Pancreas (tissue), 10 donors: ENCODE data around the gene SIL1. TPM values are rescaled to one million over a fixed set of nuclear protein-coding genes. Genes with fewer than 3 reads are reported as not detected.
"Not testable (repeated sequence)": the region's sequence is repeated elsewhere in the genome, so short reads cannot be mapped to it uniquely, and the experiment has no call there.

Experiments used
- ATAC-seq, 4 donors: fragments of 200-7000 bp; cut with Tn5 transposase; one replicate each; pipeline versions ENCODE4 v1.8.0 to v1.9.1; 2020; ENCODE audit warnings: mild to moderate bottlenecking in 4 of 4, moderate library complexity in 4 of 4
- DNase-seq, 6 donors: peaks; one replicate each; pipeline ENCODE4 v3.0.0-alpha.2; 2020
- FAIRE-seq: peaks from 2 replicates; lab custom pipeline; 2012; peaks lifted over from hg19 to GRCh38; lab: Jason Lieb, UNC
- H3K27ac ChIP-seq, 4 donors: fragments of 200-600 bp; sonication (generic); 1 replicate in 3 of 4; 2 replicates in 1 of 4; pipeline versions ENCODE4 v1.5.0 to v1.8.0; 2020
- H3K27me3 ChIP-seq, 4 donors: fragments of 200-600 bp; one replicate each; pipeline ENCODE4 v1.8.0; 2021
- H3K36me3 ChIP-seq, 3 donors: fragments of 200-600 bp; sonication (generic) in 1 of 3; one replicate each; pipeline versions ENCODE4 v1.5.0 to v1.8.0; 2020 to 2021
- H3K4me1 ChIP-seq, 3 donors: fragments of 200-600 bp; one replicate each; pipeline ENCODE4 v1.8.0; 2021
- H3K4me3 ChIP-seq, 4 donors: fragments of 200-600 bp; sonication (generic) in 2 of 4; one replicate each; pipeline versions ENCODE4 v1.5.0 to v1.8.0; 2020 to 2021
- H3K9me3 ChIP-seq, 4 donors: fragments of 200-600 bp; one replicate each; pipeline ENCODE4 v1.8.0; 2021
- WGBS, 2 donors: extraction: QIAGEN DNeasy Blood & Tissue Kit; methylation state at CpG; one replicate each; pipeline ENCODE4 v1.1.7; 2013; 5-methylcytosine and 5-hydroxymethylcytosine counted together
- intact Hi-C, 3 donors: fragments of 100-400 bp; cut with DNase I; formaldehyde crosslinking; loops; one replicate each; pipeline versions ENCODE4 v1.11.1 to v1.14.2; 2022
- polyA plus RNA-seq, 2 donors: library from polyadenylated mRNA; stranded (reverse); fragments of 200-250 nt; gene quantifications; one replicate each; pipeline ENCODE4 v1.2.3, GENCODE V29; 2013
- total RNA-seq, 6 donors: library from RNA; stranded (reverse); fragmentation: NEBNext Ultra II Directional in 4 of 6; extraction: Animal tissue kit (Norgen Biotek cat#: 25700) in 4 of 6; gene quantifications; one replicate each; pipeline versions ENCODE4 v1.2.1 to v1.2.4, GENCODE V29; 2021 to 2023
- TF ChIP-seq, protein P1 (sequence below), 4 donors: fragments of 200-600 bp; sonication (generic) in 3 of 4; IDR thresholded peaks; one replicate each; pipeline versions ENCODE4 v1.5.0 to v1.8.0; 2021; ENCODE audit warnings: antibody characterized with exemption in 4 of 4
- donor health status: healthy with polysubstance abuse.
- donor health status: DM: no; HTN: no; CAD: no; lungs with moderate emphysema.
- donor health status: DM: no; HTN: no; CAD: no.
- donor health status: control.
- donor health status: control.
- donor health status: Bipolar disorder and iron deficiency.
- donor health status: DM: yes; HTN: yes; CAD: no.
- donor health status: DM: no; HTN: no; CAD: no.
- donor health status: DM: no; HTN: no; CAD: no.
- donor health status: DM: yes; HTN: yes; CAD: no.

SIL1 gene
- total and polyA plus RNA-seq, 8 donors = 38.6 to 119 (median 55.0) TPM

DNA sequence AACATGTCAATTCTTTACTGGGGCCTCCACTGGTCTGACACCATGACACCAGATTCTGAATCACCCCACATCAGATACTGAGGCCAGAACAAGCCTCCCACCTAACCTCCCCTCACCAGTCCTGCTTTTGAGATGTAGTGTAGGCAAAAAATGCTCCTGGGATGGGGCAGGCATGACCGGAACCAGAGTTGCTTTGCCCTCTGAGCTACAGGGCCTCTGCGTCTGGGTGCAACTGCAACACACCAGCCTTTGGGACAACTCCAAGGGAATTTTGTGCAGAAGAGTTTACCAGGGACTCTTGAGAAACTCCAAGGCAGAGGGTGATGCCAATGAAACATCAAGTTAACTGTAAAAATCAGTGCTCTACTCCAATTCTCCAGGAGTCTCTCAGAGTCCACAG lies 79.4 kb downstream of the SIL1 start:
- no peaks in the 10 kb centered on the region for H3K4me1 ChIP-seq
- FAIRE-seq (no peak), ATAC-seq (no peak), DNase-seq (no peak)
- TF ChIP-seq, protein P1, sequence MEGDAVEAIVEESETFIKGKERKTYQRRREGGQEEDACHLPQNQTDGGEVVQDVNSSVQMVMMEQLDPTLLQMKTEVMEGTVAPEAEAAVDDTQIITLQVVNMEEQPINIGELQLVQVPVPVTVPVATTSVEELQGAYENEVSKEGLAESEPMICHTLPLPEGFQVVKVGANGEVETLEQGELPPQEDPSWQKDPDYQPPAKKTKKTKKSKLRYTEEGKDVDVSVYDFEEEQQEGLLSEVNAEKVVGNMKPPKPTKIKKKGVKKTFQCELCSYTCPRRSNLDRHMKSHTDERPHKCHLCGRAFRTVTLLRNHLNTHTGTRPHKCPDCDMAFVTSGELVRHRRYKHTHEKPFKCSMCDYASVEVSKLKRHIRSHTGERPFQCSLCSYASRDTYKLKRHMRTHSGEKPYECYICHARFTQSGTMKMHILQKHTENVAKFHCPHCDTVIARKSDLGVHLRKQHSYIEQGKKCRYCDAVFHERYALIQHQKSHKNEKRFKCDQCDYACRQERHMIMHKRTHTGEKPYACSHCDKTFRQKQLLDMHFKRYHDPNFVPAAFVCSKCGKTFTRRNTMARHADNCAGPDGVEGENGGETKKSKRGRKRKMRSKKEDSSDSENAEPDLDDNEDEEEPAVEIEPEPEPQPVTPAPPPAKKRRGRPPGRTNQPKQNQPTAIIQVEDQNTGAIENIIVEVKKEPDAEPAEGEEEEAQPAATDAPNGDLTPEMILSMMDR (IDR thresholded peaks at IDR 0.05) = no peak
- 97 to 100% methylated on average over 2 of the region's 2 CpGs for WGBS, 2 donors
- no peaks in the 10 kb centered on the region for H3K27me3 ChIP-seq
- H3K27ac ChIP-seq = no peak overlapping the region
- peaks cover 0 to 26% (median 2%) of the 10 kb centered on the region in 3 donors for H3K36me3 ChIP-seq
- H3K9me3 ChIP-seq = no peaks in the 10 kb centered on the region
- intact Hi-C loops = no loop called here
- no peak overlapping the region for H3K4me3 ChIP-seq

DNA sequence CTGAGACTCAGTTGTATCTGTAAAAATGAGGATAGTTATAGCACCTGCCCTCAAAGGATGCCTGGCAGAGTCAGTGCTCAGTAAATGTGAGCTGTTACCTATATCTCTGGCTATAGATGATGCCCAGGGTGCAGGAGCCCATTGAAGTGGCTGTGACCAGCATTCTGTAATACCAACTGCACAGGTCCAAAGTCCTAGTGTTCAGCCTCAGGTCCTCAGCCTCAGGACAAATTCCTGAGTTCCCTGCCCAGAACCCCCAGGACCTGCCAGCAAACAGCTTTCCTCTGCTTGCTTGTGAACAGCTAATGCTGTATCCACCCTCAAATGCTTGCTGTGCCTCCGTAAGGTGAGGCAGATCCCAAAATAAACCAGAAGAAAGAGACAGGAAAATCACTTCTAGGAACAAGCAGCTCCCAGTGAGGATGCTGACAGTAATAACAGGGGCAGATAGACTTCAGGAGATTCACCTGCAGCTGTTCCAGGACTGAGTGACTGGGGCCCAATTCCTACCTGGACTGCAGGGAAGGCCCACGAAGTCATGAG lies 80.8 kb downstream of the SIL1 start:
- no peak for ATAC-seq
- intact Hi-C loops = no loop called here

GRCh38 chr5:139116100-139116655 lies 82.0 kb downstream of the SIL1 start:
- Histone ChIP-seq H3K4me1 (no peaks in the 10 kb centered on the region), H3K27ac (no peak overlapping the region), H3K27me3 (no peaks in the 10 kb centered on the region), H3K36me3 (peaks cover 0 to 26% (median 2%) of the 10 kb centered on the region in 3 donors), H3K9me3 (no peaks in the 10 kb centered on the region), H3K4me3 (no peak overlapping the region)
- no peak for DNase-seq
- WGBS, 2 donors = 89 to 94% methylated on average over 5 of the region's 5 CpGs
- TF ChIP-seq, protein P1 (IDR thresholded peaks at IDR 0.05) = no peak
- ATAC-seq = no peak
- FAIRE-seq = no peak
- intact Hi-C loops = no loop called here

More for the DNA sequence above, 80.8 kb downstream of the SIL1 start:
- no peaks in the 10 kb centered on the region for H3K9me3 ChIP-seq
- H3K4me1 ChIP-seq = no peaks in the 10 kb centered on the region
- FAIRE-seq = no peak
- no peak for DNase-seq
- no peaks in the 10 kb centered on the region for H3K27me3 ChIP-seq
- TF ChIP-seq, protein P1 (IDR thresholded peaks at IDR 0.05) = no peak
- 88 to 93% methylated on average over 2 of the region's 2 CpGs for WGBS, 2 donors
- H3K27ac ChIP-seq = no peak overlapping the region
- peaks cover 0 to 26% (median 2%) of the 10 kb centered on the region in 3 donors for H3K36me3 ChIP-seq
- H3K4me3 ChIP-seq = no peak overlapping the region

DNA sequence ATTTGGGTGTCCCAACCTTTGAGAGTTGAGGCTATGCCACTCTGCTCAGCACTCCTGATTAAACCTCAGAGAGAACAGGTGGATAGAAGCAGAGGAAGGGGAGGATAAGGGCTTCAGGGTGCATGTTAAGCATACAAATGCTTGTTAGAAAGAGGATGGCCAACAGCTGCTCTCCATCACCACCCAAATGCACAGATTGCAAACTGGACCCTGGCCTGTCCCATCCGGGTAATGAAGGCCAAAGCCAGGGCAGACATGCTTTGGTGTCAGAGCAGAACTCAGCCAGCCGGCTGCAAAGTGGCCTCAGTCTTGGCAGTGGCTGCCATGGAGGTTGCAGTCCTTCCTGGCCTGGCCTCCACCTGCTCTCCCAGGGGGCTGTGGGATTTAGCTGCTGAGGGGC lies 84.3 kb downstream of the SIL1 start:
- Histone ChIP-seq H3K9me3 (no peaks in the 10 kb centered on the region), H3K27ac (no peak overlapping the region), H3K4me1 (no peaks in the 10 kb centered on the region), H3K4me3 (no peak overlapping the region), H3K36me3 (peaks cover 0 to 5% (median 0%) of the 10 kb centered on the region in 3 donors), H3K27me3 (no peaks in the 10 kb centered on the region)
- intact Hi-C loops = no loop called here
- FAIRE-seq (no peak), ATAC-seq (no peak), DNase-seq (no peak)
- 95 to 96% methylated on average over 2 of the region's 2 CpGs for WGBS, 2 donors
- TF ChIP-seq, protein P1 (IDR thresholded peaks at IDR 0.05) = no peak

- FAIRE-seq, intact Hi-C loops, H3K27me3 ChIP-seq, ATAC-seq, H3K36me3 ChIP-seq, DNase-seq, H3K4me3 ChIP-seq, H3K27ac ChIP-seq, H3K9me3 ChIP-seq: not testable (repeated sequence)
- WGBS, 2 donors = 99% methylated on average over 27 to 39 of the region's 39 CpGs
- H3K4me1 ChIP-seq = peaks cover 0 to 12% (median 10%) of the 10 kb centered on the region in 3 donors
Measured at GRCh38 chr5:139112362-139112761, 85.8 kb downstream of the SIL1 start.
